MM.1S (cell line): Measurements from ENCODE around the gene PPP1R16B.
A peak's percentile ranks its signal among the peaks of the same experiment; 100 is the strongest.

ENCODE experiments used
- DNase-seq: peaks from one replicate; pipeline ENCODE4 v3.0.0-alpha.2; 2015
- H2AFZ ChIP-seq: fragments of 300-600 bp; sonication (generic); 2 replicates; pipeline ENCODE4 v1.6.0; 2016; ENCODE audit warnings: antibody characterized with exemption, low read length
- H3F3A ChIP-seq: fragments of 300-600 bp; sonication (generic); 2 replicates; pipeline ENCODE4 v1.6.1; 2016; ENCODE audit warnings: mild to moderate bottlenecking, antibody characterized with exemption, low read length, moderate library complexity, mixed read lengths; ENCODE audit not compliant: insufficient read depth
- H3K27ac ChIP-seq: fragments of 300-600 bp; sonication (generic); 2 replicates; pipeline ENCODE4 v1.5.1; 2016; ENCODE audit warnings: mild to moderate bottlenecking, low read length
- H3K27me3 ChIP-seq: fragments of 300-600 bp; sonication (generic); replicated peaks from 2 replicates; pipeline ENCODE4 v1.6.0; 2016; ENCODE audit warnings: low read length; ENCODE audit not compliant: insufficient read depth
- H3K36me3 ChIP-seq: fragments of 300-600 bp; sonication (generic); replicated peaks from 2 replicates; pipeline ENCODE4 v1.6.1; 2016; ENCODE audit warnings: mild to moderate bottlenecking, low read length, mixed read lengths; ENCODE audit not compliant: insufficient read depth
- H3K4me1 ChIP-seq: fragments of 300-600 bp; sonication (generic); 2 replicates; pipeline ENCODE4 v1.6.1; 2016; ENCODE audit warnings: low read length, mixed read lengths
- H3K4me2 ChIP-seq: fragments of 300-600 bp; sonication (generic); 2 replicates; pipeline ENCODE4 v1.6.0; 2016; ENCODE audit warnings: low read depth, low read length
- H3K4me3 ChIP-seq: fragments of 300-600 bp; sonication (generic); 2 replicates; pipeline ENCODE4 v1.5.1; 2016; ENCODE audit warnings: low read length, mixed read lengths
- H3K79me2 ChIP-seq: fragments of 300-600 bp; sonication (generic); 2 replicates; pipeline ENCODE4 v1.6.1; 2016; ENCODE audit warnings: mixed run types, low read length, mixed read lengths
- H3K9ac ChIP-seq: fragments of 300-600 bp; sonication (generic); 2 replicates; pipeline ENCODE4 v1.6.1; 2016; ENCODE audit warnings: low read length, mixed read lengths
- H3K9me2 ChIP-seq: fragments of 300-600 bp; sonication (generic); replicated peaks from 2 replicates; pipeline ENCODE4 v1.6.1; 2016; ENCODE audit warnings: mild to moderate bottlenecking, low read length, mixed read lengths; ENCODE audit not compliant: insufficient read depth
- H3K9me3 ChIP-seq: fragments of 300-600 bp; sonication (generic); replicated peaks from 2 replicates; pipeline ENCODE4 v1.6.1; 2016; ENCODE audit warnings: mild to moderate bottlenecking, low read length, mixed read lengths; ENCODE audit not compliant: insufficient read depth
- H4K20me1 ChIP-seq: fragments of 300-600 bp; sonication (generic); 2 replicates; pipeline ENCODE4 v1.6.1; 2016; ENCODE audit warnings: mild to moderate bottlenecking, low read length, moderate library complexity, mixed read lengths; ENCODE audit not compliant: insufficient read depth
- CTCF ChIP-seq: fragments of 300-600 bp; sonication (generic); IDR thresholded peaks from 2 replicates; pipeline ENCODE4 v1.5.1; 2016; ENCODE audit warnings: antibody characterized with exemption, low read length, mixed read lengths
- EZH2 ChIP-seq: fragments of 300-600 bp; sonication (generic); optimal IDR thresholded peaks from 2 replicates; pipeline ENCODE3; 2017; ENCODE audit warnings: low read depth, mild to moderate bottlenecking, antibody characterized with exemption, low read length, mixed read lengths
- EZH2phosphoT487 ChIP-seq: fragments of 300-600 bp; sonication (generic); IDR thresholded peaks from 2 replicates; pipeline ENCODE4 v1.6.1; 2018; ENCODE audit warnings: antibody characterized with exemption, low read length

Gene PPP1R16B

GRCh38 chr20:38874460-38875174 is 69.1 kb downstream of the PPP1R16B start:
- peak overlapping the region; percentile 65 for H3K4me2 ChIP-seq
- DNase-seq: peak; percentile 76
- no peaks in the 10 kb centered on the region for H3K27me3 ChIP-seq
- 0 out of 2 replicates have a peak, but pooled peaks cover 4% of the 10 kb centered on the region for H3K36me3 ChIP-seq
- peak overlapping the region; percentile 20; the same call in 1 of the 2 replicates for H3K4me3 ChIP-seq
- H4K20me1 ChIP-seq: no peaks in the 10 kb centered on the region
- H3K9ac ChIP-seq: peak overlapping the region; percentile 93
- H3K79me2 ChIP-seq: peaks cover 54% of the 10 kb centered on the region
- peaks cover 69% of the 10 kb centered on the region for H3F3A ChIP-seq
- H3K9me3 ChIP-seq: no peaks in the 10 kb centered on the region
- no peaks in the 10 kb centered on the region for H3K9me2 ChIP-seq
- TF ChIP-seq EZH2phosphoT487: no peak
- no peak for TF ChIP-seq EZH2
- no peak for TF ChIP-seq CTCF
- peaks cover 81% of the 10 kb centered on the region for H3K4me1 ChIP-seq
- H3K27ac ChIP-seq: peak overlapping the region; percentile 97
- no peak overlapping the region for H2AFZ ChIP-seq

GRCh38 chr20:38875175-38875993 is 69.9 kb downstream of the PPP1R16B start:
- H3K4me3 ChIP-seq: peak overlapping the region; percentile 20; the same call in 1 of the 2 replicates
- no peaks in the 10 kb centered on the region for H3K9me3 ChIP-seq
- TF ChIP-seq CTCF (peak; percentile 6; the same call in 1 of the 2 replicates), EZH2 (no peak)
- H3K36me3 ChIP-seq: 0 out of 2 replicates have a peak, but pooled peaks cover 7% of the 10 kb centered on the region
- peaks cover 62% of the 10 kb centered on the region for H3F3A ChIP-seq
- peak overlapping the region; percentile 65 for H3K4me2 ChIP-seq
- peak overlapping the region; percentile 97 for H3K27ac ChIP-seq
- H3K9ac ChIP-seq: peak overlapping the region; percentile 93
- H4K20me1 ChIP-seq: no peaks in the 10 kb centered on the region
- H3K9me2 ChIP-seq: no peaks in the 10 kb centered on the region
- no peak overlapping the region for H2AFZ ChIP-seq
- H3K27me3 ChIP-seq: no peaks in the 10 kb centered on the region
- peaks cover 62% of the 10 kb centered on the region for H3K79me2 ChIP-seq
- peaks cover 81% of the 10 kb centered on the region for H3K4me1 ChIP-seq
- DNase-seq: peak; percentile 97

- Histone ChIP-seq H3K9me2 (no peaks in the 10 kb centered on the region), H3K4me1 (peaks cover 78% of the 10 kb centered on the region), H3K27me3 (no peaks in the 10 kb centered on the region), H4K20me1 (no peaks in the 10 kb centered on the region), H3K27ac (no peak overlapping the region), H3F3A (peaks cover 42% of the 10 kb centered on the region), H3K9ac (no peak overlapping the region), H3K4me2 (no peak overlapping the region), H2AFZ (no peak overlapping the region), H3K4me3 (no peak overlapping the region), H3K36me3 (0 out of 2 replicates have a peak, but pooled peaks cover 7% of the 10 kb centered on the region), H3K79me2 (peaks cover 77% of the 10 kb centered on the region), H3K9me3 (no peaks in the 10 kb centered on the region)
- no peak for DNase-seq
- TF ChIP-seq CTCF (no peak), EZH2 (no peak), EZH2phosphoT487 (no peak)
These were observed 72.0 kb downstream of the PPP1R16B start for GRCh38 chr20:38877483-38877882.
